HG02973 (cell line): ENCODE data around the gene NCKAP5.

Source experiments
- ATAC-seq: cut with Tn5 transposase; IDR thresholded peaks from one replicate; pipeline ENCODE4 v1.9.1; 2021; ENCODE audit warnings: moderate library complexity; ENCODE audit not compliant: unreplicated experiment

Gene NCKAP5

GRCh38 chr2:133568172-133568571, at the start of gene NCKAP5:
NCKAP5 (minus strand) TSS chr2:133568463; CDS start chr2:133517526, 50,937 bp downstream.
- ATAC-seq, result no peak

GRCh38 chr2:133609664-133610063, 41.4 kb upstream of the NCKAP5 start:
- ATAC-seq, result no peak

- ATAC-seq, result no peak
Measured at GRCh38 chr2:133608291-133608690, 40.0 kb upstream of the NCKAP5 start.

- ATAC-seq, result no peak
Measured at GRCh38 chr2:133607679-133608078, 39.4 kb upstream of the NCKAP5 start.

GRCh38 chr2:133606616-133607015, 38.4 kb upstream of the NCKAP5 start:
- ATAC-seq, result no peak

- no peak for ATAC-seq
Measured at GRCh38 chr2:133605766-133606137, 37.5 kb upstream of the NCKAP5 start.

- ATAC-seq, result no peak
Measured at GRCh38 chr2:133605011-133605765, 36.9 kb upstream of the NCKAP5 start.

- ATAC-seq, result no peak
Measured at GRCh38 chr2:133603109-133603508, 34.8 kb upstream of the NCKAP5 start.

GRCh38 chr2:133602538-133602937, 34.3 kb upstream of the NCKAP5 start:
- no peak for ATAC-seq

GRCh38 chr2:133600266-133600928, 32.1 kb upstream of the NCKAP5 start:
- ATAC-seq, result no peak

- ATAC-seq, result no peak
Measured at GRCh38 chr2:133599811-133600210, 31.5 kb upstream of the NCKAP5 start.

GRCh38 chr2:133599211-133599803, 31.0 kb upstream of the NCKAP5 start:
- no peak for ATAC-seq

GRCh38 chr2:133598769-133599168, 30.5 kb upstream of the NCKAP5 start:
- no peak for ATAC-seq

- no peak for ATAC-seq
Measured at GRCh38 chr2:133596701-133597393, 28.6 kb upstream of the NCKAP5 start.

- no peak for ATAC-seq
Measured at GRCh38 chr2:133591164-133591563, 22.9 kb upstream of the NCKAP5 start.

GRCh38 chr2:133589456-133589855, 21.2 kb upstream of the NCKAP5 start:
- no peak for ATAC-seq

- ATAC-seq, result no peak
Measured at GRCh38 chr2:133588144-133588543, 19.9 kb upstream of the NCKAP5 start.

- ATAC-seq, result no peak
Measured at GRCh38 chr2:133586978-133587377, 18.7 kb upstream of the NCKAP5 start.

GRCh38 chr2:133581010-133581760, 12.9 kb upstream of the NCKAP5 start:
- no peak for ATAC-seq

- no peak for ATAC-seq
Measured at GRCh38 chr2:133579274-133579673, 11.0 kb upstream of the NCKAP5 start.

GRCh38 chr2:133576714-133577113, 8.5 kb upstream of the NCKAP5 start:
- ATAC-seq, result no peak
